SK-N-MC (cell line): ENCODE measurements around the gene PDE1A.

Experiments
- EZH2 ChIP-seq: fragments of 200-600 bp; sonication (generic); IDR thresholded peaks from one replicate; pipeline ENCODE4 v1.6.1; 2017; ENCODE audit warnings: antibody characterized with exemption
- FOXP2 ChIP-seq: optimal IDR thresholded peaks from 2 replicates; pipeline ENCODE3; 2011; ENCODE audit warnings: mild to moderate bottlenecking, moderate library complexity; ENCODE audit not compliant: insufficient read depth; ENCODE audit errors: extremely low read length, control extremely low read depth
- POLR2AphosphoS5 ChIP-seq: IDR thresholded peaks from 2 replicates; pipeline ENCODE4 v1.6.1; 2012; ENCODE audit warnings: mild to moderate bottlenecking, low read depth, low read length, borderline replicate concordance

DNA sequence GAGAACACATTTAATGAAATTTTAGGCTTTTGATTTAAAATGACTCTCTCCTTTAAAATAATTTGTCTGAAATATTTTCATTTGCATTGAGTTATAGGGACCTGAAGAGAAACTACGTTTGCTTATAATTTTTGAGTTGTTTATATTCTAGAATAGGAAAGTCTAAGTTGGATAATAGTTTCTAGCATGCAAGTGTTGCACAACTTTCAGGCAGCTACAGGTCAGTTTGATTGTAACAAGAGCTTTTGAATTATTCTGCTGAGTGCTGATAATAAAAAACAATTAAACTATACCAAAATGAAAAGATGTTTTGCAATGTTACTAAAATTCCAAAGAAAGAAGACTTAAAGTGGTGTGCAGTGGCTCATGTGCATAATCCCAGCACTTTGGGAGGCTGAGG is 71.0 kb downstream of the PDE1A start:
- TF ChIP-seq POLR2AphosphoS5: no peak
- no peak for TF ChIP-seq EZH2
- TF ChIP-seq FOXP2: no peak
